C4-2B (cell line): Measurements from ENCODE around the gene DTHD1.

Experiments
- H3K27ac ChIP-seq: fragments of 450-650 bp; 2 replicates; pipeline ENCODE4 v1.5.1; 2017
- ZFX ChIP-seq: fragments of 450-650 bp; IDR thresholded peaks from 2 replicates; pipeline ENCODE4 v1.6.1; 2017
- TF ChIP-seq, protein P1 (sequence below): fragments of 450-650 bp; conservative IDR thresholded peaks from 2 replicates; pipeline ENCODE4 v1.5.1; 2017; ENCODE audit warnings: mild to moderate bottlenecking

The DTHD1 gene

DNA sequence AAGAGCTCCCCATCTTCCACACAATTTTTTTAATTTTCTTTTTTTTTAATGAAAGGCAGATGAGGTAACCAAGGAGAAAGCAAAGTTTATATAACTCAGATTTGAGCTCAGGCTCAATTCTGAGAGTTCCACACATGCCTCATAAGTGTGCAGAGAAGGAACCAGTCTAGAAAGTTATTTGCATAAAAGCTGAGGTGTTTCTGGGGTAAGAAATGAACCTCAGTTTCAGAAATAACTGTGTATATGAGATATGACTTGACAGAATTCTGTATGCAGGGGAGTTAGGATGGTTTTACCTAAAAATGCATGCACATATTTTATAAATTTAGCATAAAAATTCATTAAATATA, 51.3 kb downstream of the DTHD1 start:
- no peak overlapping the region for H3K27ac ChIP-seq
- TF ChIP-seq, protein P1, sequence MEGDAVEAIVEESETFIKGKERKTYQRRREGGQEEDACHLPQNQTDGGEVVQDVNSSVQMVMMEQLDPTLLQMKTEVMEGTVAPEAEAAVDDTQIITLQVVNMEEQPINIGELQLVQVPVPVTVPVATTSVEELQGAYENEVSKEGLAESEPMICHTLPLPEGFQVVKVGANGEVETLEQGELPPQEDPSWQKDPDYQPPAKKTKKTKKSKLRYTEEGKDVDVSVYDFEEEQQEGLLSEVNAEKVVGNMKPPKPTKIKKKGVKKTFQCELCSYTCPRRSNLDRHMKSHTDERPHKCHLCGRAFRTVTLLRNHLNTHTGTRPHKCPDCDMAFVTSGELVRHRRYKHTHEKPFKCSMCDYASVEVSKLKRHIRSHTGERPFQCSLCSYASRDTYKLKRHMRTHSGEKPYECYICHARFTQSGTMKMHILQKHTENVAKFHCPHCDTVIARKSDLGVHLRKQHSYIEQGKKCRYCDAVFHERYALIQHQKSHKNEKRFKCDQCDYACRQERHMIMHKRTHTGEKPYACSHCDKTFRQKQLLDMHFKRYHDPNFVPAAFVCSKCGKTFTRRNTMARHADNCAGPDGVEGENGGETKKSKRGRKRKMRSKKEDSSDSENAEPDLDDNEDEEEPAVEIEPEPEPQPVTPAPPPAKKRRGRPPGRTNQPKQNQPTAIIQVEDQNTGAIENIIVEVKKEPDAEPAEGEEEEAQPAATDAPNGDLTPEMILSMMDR = no peak
- no peak for TF ChIP-seq ZFX

- H3K27ac ChIP-seq = no peak overlapping the region
- TF ChIP-seq ZFX = no peak
- TF ChIP-seq, protein P1 = no peak
These were observed 52.0 kb downstream of the DTHD1 start for GRCh38 chr4:36333303-36333877.

- TF ChIP-seq, protein P1 = no peak
- TF ChIP-seq ZFX = no peak
- no peak overlapping the region for H3K27ac ChIP-seq
These were observed 56.3 kb downstream of the DTHD1 start for GRCh38 chr4:36337665-36338185.

- H3K27ac ChIP-seq = no peak overlapping the region
- TF ChIP-seq ZFX = no peak
- TF ChIP-seq, protein P1 = no peak
These were observed 57.6 kb downstream of the DTHD1 start for GRCh38 chr4:36338973-36339372.

- TF ChIP-seq, protein P1 = no peak
- TF ChIP-seq ZFX = no peak
- H3K27ac ChIP-seq = no peak overlapping the region
These were observed 60.5 kb downstream of the DTHD1 start for GRCh38 chr4:36341936-36342335.

- TF ChIP-seq, protein P1 = no peak
- TF ChIP-seq ZFX = no peak
- no peak overlapping the region for H3K27ac ChIP-seq
These were observed 62.2 kb downstream of the DTHD1 start for GRCh38 chr4:36343501-36344175.

GRCh38 chr4:36348403-36348938, 67.1 kb downstream of the DTHD1 start:
- TF ChIP-seq, protein P1 = no peak
- H3K27ac ChIP-seq = no peak overlapping the region
